NCI-H187 (cell line): Measurements from ENCODE around the gene CSNK1G2.

Experiments used
- DNase-seq, 2 experiments: peaks; one replicate each; lab custom pipeline; 2025; lab: John Stamatoyannopoulos, UW

CSNK1G2 gene

GRCh38 chr19:2018752-2019151, 77.8 kb downstream of the CSNK1G2 start:
- DNase-seq, result no peak

GRCh38 chr19:2021453-2022140, 80.6 kb downstream of the CSNK1G2 start:
- DNase-seq, result no peak

- no peak for DNase-seq
Observed at GRCh38 chr19:2022289-2022688, 81.3 kb downstream of the CSNK1G2 start.

- no peak for DNase-seq
Observed at GRCh38 chr19:2026770-2027169, 85.8 kb downstream of the CSNK1G2 start.

GRCh38 chr19:2027361-2027760, 86.4 kb downstream of the CSNK1G2 start:
- DNase-seq, result no peak
